K562 (cell line): ENCODE measurements around the gene XCL2. TPM values are rescaled to one million over a fixed set of nuclear protein-coding genes. Genes with fewer than 3 reads are reported as not detected.

Source experiments
- ATAC-seq: fragments of 200-7000 bp; cut with Tn5 transposase; 3 replicates; pipeline ENCODE4 v1.9.1; 2020; ENCODE audit warnings: moderate library complexity
- BruUV-seq: library from RNA; stranded (reverse); fragments of 400-500 nt; replicated peaks from 2 replicates; lab custom pipeline; 2021; lab: Mats Ljungman, UMichigan
- CTCF ChIA-PET: fragments of 300-600 bp; formaldehyde crosslinking; extraction: SDS; loops from one replicate; lab custom pipeline; 2021; ENCODE audit warnings: low intra/inter-chr PET ratio; lab: Yijun Ruan, JAX
- POLR2A ChIA-PET: fragments of 300-600, 350-650 bp; sonication (Branson Sonifier 250); formaldehyde crosslinking; extraction: SDS; loops from one replicate; lab custom pipeline; 2021; ENCODE audit warnings: antibody characterized with exemption, inconsistent platforms; lab: Yijun Ruan, JAX
- DNase-seq, 4 experiments: peaks; one replicate each; pipeline versions ENCODE4 v3.0.0 to v3.0.0-alpha.2; 2011 to 2018; ENCODE audit warnings: low spot score in 3 of 4, mixed read lengths in 3 of 4; ENCODE audit errors: extremely low read depth in 1 of 4
- FAIRE-seq: peaks from 2 replicates; lab custom pipeline; 2011; peaks lifted over from hg19 to GRCh38; lab: Jason Lieb, UNC
- H2AFZ ChIP-seq: 2 replicates; pipeline ENCODE4 v1.6.0; 2011; ENCODE audit warnings: low read depth, low read length, control low read depth, inconsistent platforms
- H3K27ac ChIP-seq: fragments of 200-600 bp; 3 replicates; pipeline ENCODE4 v1.8.0; 2011; ENCODE audit warnings: low read depth, mild to moderate bottlenecking, control low read depth, inconsistent platforms, low read length, moderate library complexity, mixed read lengths; ENCODE audit errors: extremely low read depth
- H3K27me3 ChIP-seq, 2 experiments: fragments of 300-600 bp in 1 of 2; 2 replicates in 1 of 2; 3 replicates in 1 of 2; pipeline versions ENCODE4 v1.6.0 to v1.8.0; 2011; ENCODE audit warnings: inconsistent platforms in 2 of 2, low read length in 2 of 2, mild to moderate bottlenecking in 1 of 2, mixed read lengths in 1 of 2, moderate library complexity in 1 of 2; ENCODE audit not compliant: control insufficient read depth in 2 of 2, insufficient read depth in 2 of 2
- H3K36me3 ChIP-seq: fragments of 300-600 bp; 3 replicates; pipeline ENCODE4 v1.8.0; 2011; ENCODE audit warnings: mild to moderate bottlenecking, low read length, inconsistent platforms; ENCODE audit not compliant: control insufficient read depth, insufficient read depth
- H3K4me1 ChIP-seq, 2 experiments: fragments of 200-600 bp in 1 of 2; replicated peaks in 1 of 2; 2 replicates in 1 of 2; 3 replicates in 1 of 2; pipeline versions ENCODE4 v1.5.1 to v1.8.0; 2011; ENCODE audit warnings: inconsistent platforms in 2 of 2, low read length in 2 of 2, mild to moderate bottlenecking in 1 of 2, mixed read lengths in 1 of 2, moderate library complexity in 1 of 2; ENCODE audit not compliant: control insufficient read depth in 2 of 2, insufficient read depth in 2 of 2
- H3K4me2 ChIP-seq: 2 replicates; pipeline ENCODE4 v1.6.1; 2011; ENCODE audit warnings: low read length, control low read depth, inconsistent platforms, mixed read lengths; ENCODE audit not compliant: insufficient read depth
- H3K4me3 ChIP-seq: fragments of 200-600 bp; sonication (generic), shearing (Covaris generic); 2 replicates; pipeline ENCODE4 v1.5.1; 2016; ENCODE audit warnings: control low read depth, inconsistent platforms
- H3K79me2 ChIP-seq: fragments of 200-600 bp; 3 replicates; pipeline ENCODE4 v1.8.0; 2011; ENCODE audit warnings: low read length, inconsistent platforms; ENCODE audit not compliant: control insufficient read depth, insufficient read depth
- H3K9ac ChIP-seq, 2 experiments: 2 replicates each; pipeline versions ENCODE4 v1.6.0 to v1.6.1; 2011; ENCODE audit warnings: low read depth in 2 of 2, low read length in 2 of 2, control low read depth in 1 of 2, inconsistent platforms in 1 of 2, mild to moderate bottlenecking in 1 of 2, mixed read lengths in 1 of 2; ENCODE audit not compliant: insufficient read depth in 1 of 2
- H3K9me1 ChIP-seq: one replicate; pipeline ENCODE4 v1.6.0; 2011; ENCODE audit warnings: inconsistent platforms, mild to moderate bottlenecking, low read length, moderate library complexity; ENCODE audit not compliant: control insufficient read depth, insufficient read depth
- H3K9me3 ChIP-seq: replicated peaks from 2 replicates; pipeline ENCODE4 v1.5.1; 2011; ENCODE audit warnings: low read depth, low read length, inconsistent platforms; ENCODE audit not compliant: control insufficient read depth, insufficient read depth
- H4K20me1 ChIP-seq: replicated peaks from 2 replicates; pipeline ENCODE4 v1.6.1; 2011; ENCODE audit warnings: low read length, inconsistent platforms, mixed read lengths; ENCODE audit not compliant: control insufficient read depth, insufficient read depth
- C11orf30 ChIP-seq: fragments of 450-650 bp; IDR thresholded peaks from 2 replicates; pipeline ENCODE4 v1.6.1; 2016; ENCODE audit warnings: low read depth, mild to moderate bottlenecking
- GTF2E2 ChIP-seq: fragments of 200-800 bp; sonication (Bioruptor generic); IDR thresholded peaks from 2 replicates; pipeline ENCODE4 v1.6.1; 2016; ENCODE audit warnings: missing genetic modification characterization, missing compliant biosample characterization
- LEF1 ChIP-seq: fragments of 450-650 bp; IDR thresholded peaks from 2 replicates; pipeline ENCODE4 v1.6.1; 2016; ENCODE audit warnings: mild to moderate bottlenecking
- NFE2L1 ChIP-seq: fragments of 450-650 bp; IDR thresholded peaks from 2 replicates; pipeline ENCODE4 v1.6.1; 2016; ENCODE audit warnings: missing genetic modification characterization, low read depth, mild to moderate bottlenecking, missing compliant biosample characterization, moderate library complexity, borderline replicate concordance
- SMAD3 ChIP-seq: fragments of 450-650 bp; formaldehyde crosslinking; conservative IDR thresholded peaks from 2 replicates; pipeline ENCODE4 v1.4.0; 2020; ENCODE audit warnings: mild to moderate bottlenecking
- SMARCE1 ChIP-seq: fragments of 450-650 bp; IDR thresholded peaks from 2 replicates; pipeline ENCODE4 v1.7.1; 2016; ENCODE audit warnings: mild to moderate bottlenecking
- SREBF2 ChIP-seq: sonication (generic); formaldehyde crosslinking; IDR thresholded peaks from 2 replicates; pipeline ENCODE4 v1.4.0; 2020; ENCODE audit warnings: mild to moderate bottlenecking, missing genetic modification reagents
- ZBTB1 ChIP-seq: sonication (generic); formaldehyde crosslinking; IDR thresholded peaks from 2 replicates; pipeline ENCODE4 v1.8.1; 2023; ENCODE audit warnings: missing genetic modification reagents, low read depth, mild to moderate bottlenecking, borderline replicate concordance
- ZNF316 ChIP-seq: fragments of 450-650 bp; IDR thresholded peaks from 2 replicates; pipeline ENCODE4 v1.6.1; 2016
- ZNF347 ChIP-seq: fragments of 450-650 bp; formaldehyde crosslinking; IDR thresholded peaks from 2 replicates; pipeline ENCODE4 v1.4.0; 2020; ENCODE audit warnings: low read depth, mild to moderate bottlenecking, moderate library complexity
- ZNF354B ChIP-seq: fragments of 250-450 bp; sonication (Bioruptor Pico); IDR thresholded peaks from 2 replicates; pipeline ENCODE4 v1.4.0; 2020
- ZNF551 ChIP-seq: fragments of 250-450 bp; sonication (Bioruptor Pico); IDR thresholded peaks from 2 replicates; pipeline ENCODE4 v1.5.0; 2021; ENCODE audit warnings: mild to moderate bottlenecking, moderate library complexity
- ZZZ3 ChIP-seq: fragments of 450-650 bp; IDR thresholded peaks from 2 replicates; pipeline ENCODE4 v1.6.1; 2016; ENCODE audit warnings: antibody characterized with exemption, mild to moderate bottlenecking, moderate library complexity
- WGBS: fragments of 100-300 bp; shearing (Covaris generic); methylation state at CpG from one replicate; pipeline ENCODE4 v1.1.6; 2016; ENCODE audit warnings: low coverage, mixed read lengths; ENCODE audit not compliant: insufficient coverage; ENCODE audit errors: missing lambda C conversion rate; 5-methylcytosine and 5-hydroxymethylcytosine counted together
- in situ Hi-C: fragments of 300-500 bp; cut with MboI; formaldehyde crosslinking; loops from 4 replicates; pipeline ENCODE4 v1.15.0; 2018; ENCODE audit warnings: inconsistent platforms, mixed read lengths
- intact Hi-C: fragments of 100-400 bp; cut with micrococcal nuclease; formaldehyde crosslinking; loops from 2 replicates; pipeline ENCODE4 v1.14.2; 2022
- polyA plus RNA-seq, 8 experiments: library from polyadenylated mRNA; depleted of rRNA in 4 of 8; stranded (reverse) in 5 of 8; unstranded in 3 of 8; fragments of >200 nt; fragmentation: Nextera tagmentation in 2 of 8; fragmentation: Illumina TruSeq in 1 of 8; extraction: Ambion mirVana in 2 of 8; extraction: Trizol in 1 of 8; gene quantifications; 2 replicates each; pipeline versions ENCODE4 v1.2.1 to v1.2.3, GENCODE V29; 2011 to 2014; ENCODE audit warnings: inconsistent platforms in 1 of 8, missing spikeins in 1 of 8
- total RNA-seq, 7 experiments: library from RNA; depleted of rRNA in 6 of 7; stranded (reverse); fragments of >200 nt in 6 of 7; fragmentation: Illumina TruSeq in 2 of 7; extraction: Trizol in 2 of 7; gene quantifications; 2 replicates each; pipeline versions ENCODE4 v1.2.1 to v1.2.3, GENCODE V29; 2011 to 2021; ENCODE audit warnings: low replicate concordance in 1 of 7
- TF ChIP-seq, protein P1 (sequence below): fragments of 450-650 bp; formaldehyde crosslinking; IDR thresholded peaks from 2 replicates; pipeline ENCODE4 v1.4.0; 2020; ENCODE audit warnings: mild to moderate bottlenecking, moderate library complexity
- TF ChIP-seq, protein P2 (sequence below): fragments of 250-450 bp; sonication (Bioruptor Pico); IDR thresholded peaks from 2 replicates; pipeline ENCODE4 v1.6.1; 2021; ENCODE audit warnings: mild to moderate bottlenecking

The XCL2 gene
- total and polyA plus RNA-seq, 9 of the 15 experiments (the other 6 are each of a cell fraction or from before 2014, with no cell fraction given), result not detected

DNA sequence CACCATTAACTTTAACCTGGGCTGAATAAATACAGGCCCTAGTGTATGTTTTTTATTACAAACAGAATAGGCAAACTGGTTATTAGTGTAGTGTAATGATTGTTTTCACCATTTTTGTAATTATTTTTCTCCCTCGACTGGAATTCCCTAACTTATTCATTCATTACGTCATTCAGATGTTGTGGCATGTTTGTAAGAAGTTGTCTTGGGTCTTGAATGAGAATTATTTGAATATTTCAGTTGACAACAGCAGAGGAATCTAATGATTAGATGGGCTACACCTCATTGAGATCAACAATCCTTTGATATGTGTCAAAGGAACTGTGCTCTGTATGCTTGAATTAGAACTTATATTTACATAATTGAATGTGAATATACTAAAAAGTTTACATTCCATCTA is 45.4 kb upstream of the XCL2 start:
- Histone ChIP-seq H3K27me3 (no peaks in the 10 kb centered on the region; a peak in 1 of 5 replicates), H3K9me1 (no peaks in the 10 kb centered on the region), H3K4me2 (no peak overlapping the region), H3K9me3 (no peaks in the 10 kb centered on the region), H4K20me1 (no peaks in the 10 kb centered on the region), H3K36me3 (no peaks in the 10 kb centered on the region), H3K4me1 (no peaks in the 10 kb centered on the region), H2AFZ (no peak overlapping the region), H3K9ac (no peak overlapping the region), H3K79me2 (no peaks in the 10 kb centered on the region), H3K4me3 (no peak overlapping the region), H3K27ac (no peak overlapping the region)
- in situ Hi-C loops, result loop anchor here (5.0 to 10.0 kb wide), 2 partner anchors 147 to 494 kb away; no protein-coding TSS in a partner anchor
- no TSS peak for BruUV-seq
- FAIRE-seq, result no peak
- WGBS, result 0% methylated on average over 2 of the region's 2 CpGs
- intact Hi-C loops, result no loop called here
- CTCF ChIA-PET, result no interaction called here
- TF ChIP-seq GTF2E2 (tag) (no peak), ZZZ3 (no peak), SREBF2 (CRISPR knock-in tag) (no peak), LEF1 (no peak), ZNF551 (CRISPR knock-in tag) (no peak), C11orf30 (no peak), ZNF354B (CRISPR knock-in tag) (no peak), NFE2L1 (tag) (no peak), ZNF316 (no peak), SMARCE1 (no peak), ZNF347 (no peak), ZBTB1 (no peak), SMAD3 (CRISPR knock-in tag) (no peak)
- TF ChIP-seq, protein P1, sequence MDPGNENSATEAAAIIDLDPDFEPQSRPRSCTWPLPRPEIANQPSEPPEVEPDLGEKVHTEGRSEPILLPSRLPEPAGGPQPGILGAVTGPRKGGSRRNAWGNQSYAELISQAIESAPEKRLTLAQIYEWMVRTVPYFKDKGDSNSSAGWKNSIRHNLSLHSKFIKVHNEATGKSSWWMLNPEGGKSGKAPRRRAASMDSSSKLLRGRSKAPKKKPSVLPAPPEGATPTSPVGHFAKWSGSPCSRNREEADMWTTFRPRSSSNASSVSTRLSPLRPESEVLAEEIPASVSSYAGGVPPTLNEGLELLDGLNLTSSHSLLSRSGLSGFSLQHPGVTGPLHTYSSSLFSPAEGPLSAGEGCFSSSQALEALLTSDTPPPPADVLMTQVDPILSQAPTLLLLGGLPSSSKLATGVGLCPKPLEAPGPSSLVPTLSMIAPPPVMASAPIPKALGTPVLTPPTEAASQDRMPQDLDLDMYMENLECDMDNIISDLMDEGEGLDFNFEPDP (CRISPR knock-in tag), result no peak
- TF ChIP-seq, protein P2, sequence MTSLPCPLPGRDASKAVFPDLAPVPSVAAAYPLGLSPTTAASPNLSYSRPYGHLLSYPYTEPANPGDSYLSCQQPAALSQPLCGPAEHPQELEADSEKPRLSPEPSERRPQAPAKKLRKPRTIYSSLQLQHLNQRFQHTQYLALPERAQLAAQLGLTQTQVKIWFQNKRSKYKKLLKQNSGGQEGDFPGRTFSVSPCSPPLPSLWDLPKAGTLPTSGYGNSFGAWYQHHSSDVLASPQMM (CRISPR knock-in tag), result no peak
- ATAC-seq, result no peak
- DNase-seq, result no peak
- POLR2A ChIA-PET, result no interaction called here
